NCI-H1436 (cell line): ENCODE results near the gene SLC52A1.
A peak's percentile ranks its signal among the peaks of the same experiment; 100 is the strongest.
"Not testable (repeated sequence)": the region's sequence is repeated elsewhere in the genome, so short reads cannot be mapped to it uniquely, and the experiment has no call there.

Experiments used
- DNase-seq: peaks from one replicate; lab custom pipeline; 2025; lab: John Stamatoyannopoulos, UW

Gene SLC52A1

GRCh38 chr17:5035315-5035714 lies at the start of gene SLC52A1:
Gene SLC52A1, minus strand, starts transcription at chr17:5035426. Its CDS starts 820 bp downstream, at chr17:5034606.
- no peak for DNase-seq

GRCh38 chr17:5080591-5080990 lies 45.4 kb upstream of the SLC52A1 start:
- DNase-seq = no peak

- DNase-seq = peak; percentile 74
Observed at GRCh38 chr17:5078106-5079028, 43.1 kb upstream of the SLC52A1 start, which contains the start of gene ZFP3. Gene ZFP3, plus strand, starts transcription at chr17:5078467. Its CDS starts 13,038 bp downstream, at chr17:5091505.

GRCh38 chr17:5077781-5078105 lies 42.5 kb upstream of the SLC52A1 start:
- DNase-seq = no peak

- not testable (repeated sequence) for DNase-seq
Observed at GRCh38 chr17:5077275-5077674, 42.0 kb upstream of the SLC52A1 start.

GRCh38 chr17:5075472-5075871 lies 40.2 kb upstream of the SLC52A1 start:
- not testable (repeated sequence) for DNase-seq

- no peak for DNase-seq
Observed at GRCh38 chr17:5069724-5070123, 34.5 kb upstream of the SLC52A1 start.

GRCh38 chr17:5068236-5068635 lies 33.0 kb upstream of the SLC52A1 start:
- DNase-seq = no peak

GRCh38 chr17:5065227-5065744 lies 30.1 kb upstream of the SLC52A1 start:
- no peak for DNase-seq

- no peak for DNase-seq
Observed at GRCh38 chr17:5055543-5055942, 20.3 kb upstream of the SLC52A1 start.

GRCh38 chr17:5050278-5050677 lies 15.1 kb upstream of the SLC52A1 start:
- DNase-seq = no peak

- DNase-seq = no peak
Observed at GRCh38 chr17:5049314-5049841, 14.2 kb upstream of the SLC52A1 start.

- DNase-seq = no peak
Observed at GRCh38 chr17:5047446-5047845, 12.2 kb upstream of the SLC52A1 start.

GRCh38 chr17:5045496-5045895 lies 10.3 kb upstream of the SLC52A1 start:
- no peak for DNase-seq

GRCh38 chr17:5044630-5045029 lies 9.4 kb upstream of the SLC52A1 start:
- no peak for DNase-seq

GRCh38 chr17:5043524-5043923 lies 8.3 kb upstream of the SLC52A1 start:
- no peak for DNase-seq

- no peak for DNase-seq
Observed at GRCh38 chr17:5042157-5043022, 7.2 kb upstream of the SLC52A1 start.

- DNase-seq = no peak
Observed at GRCh38 chr17:5034651-5035050, 575 bp downstream of the SLC52A1 start.

GRCh38 chr17:5034063-5034462 lies 1.2 kb downstream of the SLC52A1 start:
- no peak for DNase-seq

GRCh38 chr17:5033352-5034015 lies 1.7 kb downstream of the SLC52A1 start:
- no peak for DNase-seq

- no peak for DNase-seq
Observed at GRCh38 chr17:5032865-5033264, 2.4 kb downstream of the SLC52A1 start.
